ENCODE results near the gene CLDN2.
A peak's percentile ranks its signal among the peaks of the same experiment; 100 is the strongest.
"Not testable (repeated sequence)": the region's sequence is repeated elsewhere in the genome, so short reads cannot be mapped to it uniquely, and the experiment has no call there.

CLDN2 gene

DNA sequence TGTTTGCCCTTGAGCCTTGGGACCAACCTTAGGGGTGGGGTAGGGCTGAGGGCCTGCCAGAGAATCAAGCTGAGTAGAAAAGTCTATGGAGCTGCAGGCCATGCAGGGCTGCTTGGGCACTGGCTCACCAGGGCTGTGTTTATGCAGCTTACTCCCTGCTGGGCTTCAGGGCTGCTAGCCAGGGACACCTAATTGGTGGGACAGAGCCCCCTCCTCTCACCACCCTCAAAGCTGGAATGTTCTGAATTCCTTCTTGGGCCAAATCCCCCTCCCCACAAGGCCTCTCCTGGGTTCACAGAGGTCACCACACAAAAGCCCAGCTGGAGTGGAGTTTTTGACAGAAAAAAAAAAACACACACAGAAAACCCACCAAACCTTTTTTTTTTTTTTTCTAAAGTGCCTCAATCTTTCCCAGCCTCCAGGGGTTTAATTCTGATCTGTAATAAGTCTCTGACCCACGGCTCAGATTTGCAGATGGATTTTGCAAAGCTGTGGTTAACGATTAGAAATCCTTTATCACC, at the start of gene CLDN2:
Gene CLDN2 (plus strand): TSS at position 471 of the 521 bp plus-strand sequence. CDS start 7,827 bp downstream, outside the sequence.
- no peak for DNase-seq (ENCODE audit: low read depth)

DNA sequence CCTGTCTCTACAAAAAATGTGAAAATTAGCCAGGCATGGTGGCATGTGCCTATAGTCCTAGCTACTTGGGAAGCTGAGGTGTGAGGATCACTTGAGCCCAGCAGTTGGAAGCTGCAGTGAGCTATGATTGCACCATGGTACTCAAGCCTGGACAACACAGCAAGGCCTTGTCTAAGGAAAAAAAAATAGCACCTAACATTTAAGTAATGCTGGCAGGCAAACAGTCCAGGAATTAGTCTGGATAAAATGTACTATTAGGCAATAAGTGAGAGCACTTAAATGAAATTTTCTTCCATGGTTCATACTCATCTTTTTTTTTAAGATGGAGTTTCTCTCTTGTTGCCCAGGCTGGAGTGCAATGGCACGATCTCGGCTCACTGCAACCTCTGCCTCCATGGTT, 47.4 kb upstream of the CLDN2 start:
- DNase-seq (ENCODE audit: low read depth): not testable (repeated sequence)

GRCh38 chrX:106874075-106874474, 46.1 kb upstream of the CLDN2 start:
- no peak for DNase-seq (ENCODE audit: low read depth)

DNA sequence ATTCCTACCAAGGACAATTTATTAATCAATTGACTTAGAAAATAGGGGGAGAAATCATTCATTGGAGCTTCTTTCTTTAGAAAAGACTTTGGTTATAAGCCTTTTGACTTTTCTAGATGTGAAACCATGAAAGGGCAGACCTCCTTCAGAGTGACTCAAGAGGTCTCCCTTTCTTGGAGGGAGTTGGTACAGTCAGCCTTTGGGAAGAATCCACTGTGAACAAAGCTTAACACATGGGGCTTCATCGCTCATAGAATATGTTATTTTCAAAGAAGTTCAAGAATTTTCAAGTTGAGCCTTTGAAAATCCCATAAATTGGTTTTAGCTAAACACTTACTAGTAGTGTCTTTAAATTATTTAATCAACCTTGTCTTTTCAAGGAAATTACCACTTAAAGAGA, 45.1 kb upstream of the CLDN2 start:
- no peak for DNase-seq (ENCODE audit: low read depth)

- no peak for DNase-seq (ENCODE audit: low read depth)
These were observed 30.7 kb upstream of the CLDN2 start for GRCh38 chrX:106889468-106889867.

GRCh38 chrX:106891762-106892460, 28.3 kb upstream of the CLDN2 start:
- DNase-seq (ENCODE audit: low read depth): no peak

GRCh38 chrX:106894392-106894909, 25.8 kb upstream of the CLDN2 start:
- no peak for DNase-seq (ENCODE audit: low read depth)

DNA sequence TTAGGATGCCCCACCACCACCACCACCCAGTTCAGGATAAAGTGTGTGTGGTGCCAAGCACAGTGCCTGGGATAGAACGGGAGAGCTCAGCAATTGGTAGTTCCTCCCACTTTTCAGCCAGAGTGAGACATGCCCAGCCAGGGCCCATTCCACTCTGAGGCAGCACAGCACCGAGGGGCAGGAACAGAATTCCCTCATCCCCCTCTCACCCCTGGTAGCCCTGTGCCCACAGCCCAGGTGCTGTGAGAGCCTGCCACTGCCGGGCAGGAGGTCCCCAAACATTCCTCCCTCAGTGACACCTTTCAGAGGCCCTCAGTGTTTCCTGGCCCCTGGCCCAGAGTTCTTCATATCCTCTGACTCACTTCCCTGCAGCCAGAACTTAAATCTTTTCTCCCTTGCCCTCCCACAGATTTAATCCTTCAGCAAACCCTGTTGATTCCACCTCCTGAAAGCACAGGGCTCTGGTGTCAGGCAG, 25.2 kb upstream of the CLDN2 start:
- no peak for DNase-seq (ENCODE audit: low read depth)

DNA sequence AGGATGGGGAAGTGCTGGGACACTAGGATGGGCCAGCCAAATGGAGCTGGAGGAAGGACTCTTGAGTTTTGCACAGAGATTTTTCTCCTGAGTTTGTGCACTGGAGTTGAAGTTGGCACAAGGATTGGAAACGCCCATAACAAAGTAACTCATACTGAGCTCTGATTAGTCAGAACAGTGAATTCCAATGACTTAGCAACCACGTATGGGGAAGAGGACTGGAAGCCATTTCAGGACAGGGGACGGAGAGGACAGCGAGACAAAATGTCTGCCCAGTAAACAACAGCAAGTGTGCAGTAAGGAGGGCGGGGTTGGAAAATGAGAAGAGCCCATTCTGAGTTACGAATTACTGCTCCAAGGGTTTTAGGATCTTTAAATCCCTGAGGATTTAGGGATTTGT, 22.9 kb upstream of the CLDN2 start:
- no peak for DNase-seq (ENCODE audit: low read depth)

GRCh38 chrX:106898462-106898861, 21.7 kb upstream of the CLDN2 start:
- DNase-seq (ENCODE audit: low read depth): no peak

DNA sequence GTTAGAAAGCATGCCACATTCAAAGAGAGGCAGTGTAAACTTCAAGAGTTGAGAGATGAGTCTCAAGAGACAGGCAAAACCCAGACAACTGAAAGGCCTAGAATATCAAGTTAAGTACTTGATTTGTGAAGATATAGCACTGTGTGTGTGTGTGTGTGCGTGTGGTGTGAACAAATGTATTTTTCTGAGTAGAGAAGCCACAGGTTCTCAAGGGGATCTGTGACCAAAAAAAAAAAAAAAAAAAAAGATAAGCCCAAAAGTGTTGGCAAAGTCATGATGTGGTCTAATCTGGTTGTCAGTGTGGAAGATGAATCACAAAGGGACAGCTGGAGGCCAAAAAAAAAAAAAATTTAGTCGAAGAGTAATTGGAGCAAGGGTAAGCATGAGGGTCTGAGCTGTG, 20.9 kb upstream of the CLDN2 start:
- DNase-seq (ENCODE audit: low read depth): no peak

DNA sequence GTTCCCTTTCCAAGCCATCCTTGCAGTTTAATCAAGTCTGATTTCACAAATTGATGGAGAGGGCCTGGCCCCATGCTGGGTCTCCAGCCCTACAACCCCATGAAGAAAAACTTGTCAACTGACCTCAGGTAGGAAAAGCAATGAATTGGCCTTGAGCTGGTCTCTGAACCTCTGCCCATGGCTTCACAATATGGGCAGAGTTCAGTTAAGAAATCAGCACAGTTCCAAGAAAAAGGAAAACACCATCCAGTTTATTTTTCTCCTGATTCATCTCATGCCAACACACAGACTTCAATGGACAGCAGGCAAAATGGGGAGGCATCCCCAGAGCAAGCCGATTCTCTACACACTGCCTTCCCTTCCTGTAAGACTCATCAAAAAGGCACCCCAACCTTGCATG, 20.4 kb upstream of the CLDN2 start:
- DNase-seq (ENCODE audit: low read depth): no peak

- no peak for DNase-seq (ENCODE audit: low read depth)
These were observed 18.9 kb upstream of the CLDN2 start for GRCh38 chrX:106901341-106901740.

DNA sequence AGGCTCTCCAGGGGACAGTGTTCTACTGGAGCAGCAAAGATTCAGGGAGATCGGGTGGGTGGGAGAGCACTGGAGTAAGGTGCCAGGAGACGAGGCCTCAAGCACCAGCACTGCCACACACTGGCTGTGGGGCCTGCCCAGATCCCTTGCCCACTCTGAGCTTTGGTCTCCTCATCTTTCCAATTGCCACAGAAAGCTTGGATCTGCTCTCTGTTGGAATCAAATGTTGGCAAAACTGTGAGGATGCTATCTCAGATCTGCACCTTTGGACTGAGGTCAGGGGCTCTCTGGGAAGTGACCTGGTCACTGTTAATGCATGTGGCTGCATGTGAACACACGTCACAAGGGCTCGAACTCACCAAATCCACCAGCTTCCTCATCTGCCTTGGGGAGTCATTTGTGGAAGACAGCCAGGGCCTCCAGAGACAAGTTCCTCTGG, 18.4 kb upstream of the CLDN2 start:
- no peak for DNase-seq (ENCODE audit: low read depth)

- no peak for DNase-seq (ENCODE audit: low read depth)
These were observed 17.5 kb upstream of the CLDN2 start for GRCh38 chrX:106902684-106903083.

DNA sequence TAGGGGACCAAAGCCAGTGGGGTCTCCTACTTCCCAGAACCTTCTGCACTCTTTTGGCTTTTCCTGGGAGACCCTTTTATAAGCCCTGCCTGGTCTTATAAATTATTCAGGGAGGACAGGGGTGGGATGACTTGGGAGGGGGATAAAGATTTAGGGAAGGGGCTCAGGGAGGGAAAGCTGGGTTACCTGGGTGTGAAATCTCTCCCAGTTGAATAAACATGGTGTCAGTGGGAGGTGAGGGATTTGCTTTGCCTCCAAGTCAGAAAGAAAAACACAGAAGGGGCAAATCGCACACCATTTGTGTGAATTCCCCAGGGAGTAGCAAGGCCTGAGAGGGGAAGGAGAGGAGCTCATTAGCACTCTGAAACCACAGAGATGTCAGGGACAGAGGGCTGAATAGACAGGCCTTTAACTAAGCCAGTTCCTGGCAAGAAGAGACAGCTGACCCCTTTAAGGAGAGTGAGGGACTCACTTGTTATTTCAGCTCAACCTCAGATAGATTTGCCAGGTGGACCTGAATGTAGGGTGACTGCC, 16.8 kb upstream of the CLDN2 start, which contains the start of gene RIPPLY1:
Gene RIPPLY1 (minus strand): TSS at position 51 of the 534 bp plus-strand sequence. CDS start 54 bp downstream, outside the sequence.
- no peak for DNase-seq (ENCODE audit: low read depth)

GRCh38 chrX:106903856-106904528, 16.2 kb upstream of the CLDN2 start:
- DNase-seq (ENCODE audit: low read depth): no peak

DNA sequence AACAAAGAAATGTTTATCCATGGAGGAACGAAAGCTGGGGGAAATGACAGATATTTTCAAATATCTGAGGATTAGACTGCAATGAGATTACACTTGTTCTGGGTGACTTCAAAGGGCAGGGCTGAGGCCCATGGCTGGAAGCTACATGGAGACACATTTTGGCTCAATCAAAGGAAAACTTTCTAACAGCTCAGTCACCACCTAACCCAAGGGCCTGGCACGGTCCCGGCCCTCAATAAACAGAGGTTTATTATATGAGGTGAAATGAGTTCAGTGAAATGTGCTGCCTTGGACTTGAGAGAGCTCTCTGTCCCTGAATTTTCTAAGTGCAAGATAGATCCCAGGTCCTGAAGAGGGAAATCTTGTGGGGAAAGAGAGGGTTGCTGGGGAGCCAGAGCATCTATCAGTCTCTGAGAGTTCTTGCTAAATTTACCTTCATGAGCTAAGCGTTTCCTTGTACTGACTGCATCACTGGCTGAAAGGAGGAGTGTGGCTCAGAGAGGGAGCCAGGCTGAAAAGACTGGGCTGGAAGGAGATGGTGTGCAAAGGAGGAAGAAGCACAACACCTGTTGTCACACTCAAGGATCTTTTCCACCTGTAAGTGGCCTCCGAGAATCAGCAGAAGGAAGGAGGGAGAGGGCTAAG, 15.0 kb upstream of the CLDN2 start:
- no peak for DNase-seq (ENCODE audit: low read depth)

DNA sequence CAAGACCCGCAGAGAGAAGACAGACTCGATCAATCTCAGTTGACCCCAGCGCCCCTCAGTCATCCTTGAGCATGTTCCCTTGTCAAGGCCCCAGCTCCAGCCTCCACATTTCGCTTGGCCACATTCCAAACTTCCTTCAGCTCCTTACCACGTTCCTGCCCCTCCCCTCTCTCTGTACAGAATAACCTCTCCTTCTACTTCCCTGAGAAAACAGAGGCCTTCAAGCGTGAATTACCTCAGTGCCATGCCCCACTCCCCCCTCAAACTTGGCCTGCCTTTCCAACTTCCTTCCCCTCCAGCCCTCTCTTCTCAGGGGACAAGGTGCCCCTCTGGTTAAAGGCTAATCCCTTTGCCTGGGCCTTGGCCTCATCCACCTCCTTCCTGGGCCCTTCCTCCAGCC, 13.8 kb upstream of the CLDN2 start:
- no peak for DNase-seq (ENCODE audit: low read depth)

GRCh38 chrX:106912864-106913263, 7.3 kb upstream of the CLDN2 start:
- peak; percentile 15 for DNase-seq (ENCODE audit: low read depth)

DNA sequence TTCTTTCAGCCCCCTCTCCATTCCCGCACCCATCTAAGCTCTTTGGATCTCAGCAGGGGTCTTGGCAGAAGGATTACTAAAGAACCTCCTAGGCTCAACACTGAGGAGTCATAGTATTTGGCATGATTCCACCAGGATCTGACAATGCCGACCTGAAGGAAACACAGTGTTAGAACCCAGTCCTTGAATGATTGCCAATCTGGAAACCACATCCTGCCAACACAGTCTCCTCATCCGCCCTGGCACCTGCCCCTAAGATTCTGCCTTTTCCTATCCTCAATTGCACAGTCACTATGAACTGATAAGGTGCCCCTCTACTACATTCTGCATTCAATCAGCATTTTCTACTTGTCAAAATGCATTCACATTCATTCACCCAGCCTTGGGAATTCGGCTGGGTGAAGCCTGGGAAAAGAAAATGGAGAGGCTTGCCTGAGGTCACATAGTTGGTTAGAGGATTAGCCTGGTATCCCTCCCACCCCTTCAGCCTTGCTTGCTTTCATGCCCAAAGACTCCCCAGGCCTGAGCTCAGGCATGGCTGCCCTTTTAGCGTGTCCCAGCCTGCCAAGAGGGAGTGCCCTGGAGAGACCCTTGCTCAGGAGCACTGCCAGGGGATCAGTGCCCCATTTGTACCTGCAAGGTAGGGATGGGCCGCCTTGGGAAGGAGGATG, 2.2 kb upstream of the CLDN2 start:
- peak; percentile 32 for DNase-seq (ENCODE audit: low read depth)

DNA sequence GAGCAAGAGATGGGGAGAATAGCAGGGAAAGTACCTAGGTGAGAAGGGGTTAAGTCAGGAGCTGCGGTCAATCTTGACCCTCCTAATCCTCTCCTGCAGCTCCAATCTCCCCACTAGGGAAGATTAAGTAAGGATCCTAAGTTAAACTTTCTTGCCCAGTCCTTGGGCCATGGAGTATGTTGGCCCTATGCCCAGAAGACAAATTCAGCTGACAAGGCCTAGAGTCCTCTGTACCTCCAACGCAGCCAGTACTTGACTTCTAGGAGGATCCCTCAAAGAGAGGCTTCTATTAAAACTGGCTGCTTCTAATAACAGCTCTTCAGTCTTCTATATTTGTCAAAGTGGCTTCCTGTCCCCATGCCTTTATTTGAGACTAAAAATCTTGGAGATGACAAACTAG, 1.4 kb downstream of the CLDN2 start:
- DNase-seq (ENCODE audit: low read depth): no peak
